Smooth muscle cell (in vitro differentiated cells): ENCODE results near the gene LRP5. TPM values are rescaled to one million over a fixed set of nuclear protein-coding genes. Genes with fewer than 3 reads are reported as not detected.
A peak's percentile ranks its signal among the peaks of the same experiment; 100 is the strongest.

Experiments used
- DNase-seq: peaks from one replicate; lab custom pipeline; 2025; ENCODE audit not compliant: unreplicated experiment; lab: John Stamatoyannopoulos, UW
- H2AFZ ChIP-seq: fragments of 200-600 bp; sonication (generic); 2 replicates; pipeline ENCODE4 v1.6.0; 2016; ENCODE audit warnings: antibody characterized with exemption, low read depth, mild to moderate bottlenecking
- H3F3A ChIP-seq: fragments of 200-600 bp; sonication (generic); 2 replicates; pipeline ENCODE4 v1.6.0; 2017; ENCODE audit warnings: antibody characterized with exemption, low read depth
- H3K27ac ChIP-seq: fragments of 200-600 bp; sonication (generic); 2 replicates; pipeline ENCODE4 v1.5.1; 2016; ENCODE audit warnings: low read depth, mild to moderate bottlenecking
- H3K27me3 ChIP-seq: fragments of 200-600 bp; sonication (generic); 2 replicates; pipeline ENCODE4 v1.6.1; 2016; ENCODE audit warnings: low read depth, mild to moderate bottlenecking
- H3K36me3 ChIP-seq: fragments of 200-600 bp; sonication (generic); 2 replicates; pipeline ENCODE4 v1.5.1; 2016; ENCODE audit warnings: low read depth
- H3K4me1 ChIP-seq: fragments of 200-600 bp; sonication (generic); 2 replicates; pipeline ENCODE4 v1.5.1; 2016; ENCODE audit warnings: low read depth
- H3K4me2 ChIP-seq: fragments of 200-600 bp; sonication (generic); 2 replicates; pipeline ENCODE4 v1.6.0; 2016; ENCODE audit warnings: mild to moderate bottlenecking
- H3K4me3 ChIP-seq: fragments of 200-600 bp; sonication (generic); 2 replicates; pipeline ENCODE4 v1.5.1; 2016; ENCODE audit warnings: mild to moderate bottlenecking
- H3K79me2 ChIP-seq: fragments of 200-600 bp; sonication (generic); 2 replicates; pipeline ENCODE4 v1.6.0; 2016; ENCODE audit warnings: low read depth, mild to moderate bottlenecking
- H3K9ac ChIP-seq: fragments of 200-600 bp; sonication (generic); 2 replicates; pipeline ENCODE4 v1.6.0; 2016; ENCODE audit warnings: low read depth
- H3K9me3 ChIP-seq: fragments of 200-600 bp; sonication (generic); replicated peaks from 2 replicates; pipeline ENCODE4 v1.5.1; 2016; ENCODE audit warnings: low read depth
- H4K20me1 ChIP-seq: fragments of 200-600 bp; sonication (generic); 2 replicates; pipeline ENCODE4 v1.6.0; 2016; ENCODE audit warnings: low read depth
- WGBS: methylation state at CpG from one replicate; pipeline ENCODE4 v1.1.7; 2016; ENCODE audit warnings: low lambda C conversion rate; 5-methylcytosine and 5-hydroxymethylcytosine counted together
- polyA plus RNA-seq: library from polyadenylated mRNA; unstranded; fragments of >200 nt; fragmentation: Nextera tagmentation; extraction: Ambion mirVana; gene quantifications from 2 replicates; pipeline ENCODE4 v1.2.1, GENCODE V29; 2016
- total RNA-seq: library from RNA; depleted of rRNA; stranded (reverse); fragments of >200 nt; gene quantifications from 2 replicates; pipeline ENCODE4 v1.2.3, GENCODE V29; 2014
- TF ChIP-seq, protein P1 (sequence below): fragments of 200-600 bp; sonication (generic); IDR thresholded peaks from 2 replicates; pipeline ENCODE4 v1.5.1; 2017; ENCODE audit warnings: borderline replicate concordance, mild to moderate bottlenecking, antibody characterized with exemption; ENCODE audit not compliant: insufficient read depth, poor library complexity, severe bottlenecking

Gene LRP5
- total and polyA plus RNA-seq, 2 experiments from 2014 or later, result 16.1 to 26.6 TPM

- Histone ChIP-seq H3K36me3 (no peaks in the 10 kb centered on the region), H4K20me1 (peaks cover 46% of the 10 kb centered on the region), H3K27ac (peak overlapping the region; percentile 99), H3K27me3 (no peaks in the 10 kb centered on the region), H2AFZ (peak overlapping the region; percentile 67), H3F3A (no peaks in the 10 kb centered on the region), H3K9ac (peak overlapping the region; percentile 99), H3K4me2 (peak overlapping the region; percentile 93), H3K79me2 (peaks cover 43% of the 10 kb centered on the region), H3K9me3 (no peaks in the 10 kb centered on the region), H3K4me3 (peak overlapping the region; percentile 94), H3K4me1 (peaks cover 12% of the 10 kb centered on the region)
- WGBS, result 3% methylated on average over 14 of the region's 23 CpGs
- TF ChIP-seq, protein P1, sequence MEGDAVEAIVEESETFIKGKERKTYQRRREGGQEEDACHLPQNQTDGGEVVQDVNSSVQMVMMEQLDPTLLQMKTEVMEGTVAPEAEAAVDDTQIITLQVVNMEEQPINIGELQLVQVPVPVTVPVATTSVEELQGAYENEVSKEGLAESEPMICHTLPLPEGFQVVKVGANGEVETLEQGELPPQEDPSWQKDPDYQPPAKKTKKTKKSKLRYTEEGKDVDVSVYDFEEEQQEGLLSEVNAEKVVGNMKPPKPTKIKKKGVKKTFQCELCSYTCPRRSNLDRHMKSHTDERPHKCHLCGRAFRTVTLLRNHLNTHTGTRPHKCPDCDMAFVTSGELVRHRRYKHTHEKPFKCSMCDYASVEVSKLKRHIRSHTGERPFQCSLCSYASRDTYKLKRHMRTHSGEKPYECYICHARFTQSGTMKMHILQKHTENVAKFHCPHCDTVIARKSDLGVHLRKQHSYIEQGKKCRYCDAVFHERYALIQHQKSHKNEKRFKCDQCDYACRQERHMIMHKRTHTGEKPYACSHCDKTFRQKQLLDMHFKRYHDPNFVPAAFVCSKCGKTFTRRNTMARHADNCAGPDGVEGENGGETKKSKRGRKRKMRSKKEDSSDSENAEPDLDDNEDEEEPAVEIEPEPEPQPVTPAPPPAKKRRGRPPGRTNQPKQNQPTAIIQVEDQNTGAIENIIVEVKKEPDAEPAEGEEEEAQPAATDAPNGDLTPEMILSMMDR, result peak; percentile 35
- peak; percentile 70 for DNase-seq
These were observed 41.2 kb upstream of the LRP5 start for GRCh38 chr11:68271023-68271780.

DNA sequence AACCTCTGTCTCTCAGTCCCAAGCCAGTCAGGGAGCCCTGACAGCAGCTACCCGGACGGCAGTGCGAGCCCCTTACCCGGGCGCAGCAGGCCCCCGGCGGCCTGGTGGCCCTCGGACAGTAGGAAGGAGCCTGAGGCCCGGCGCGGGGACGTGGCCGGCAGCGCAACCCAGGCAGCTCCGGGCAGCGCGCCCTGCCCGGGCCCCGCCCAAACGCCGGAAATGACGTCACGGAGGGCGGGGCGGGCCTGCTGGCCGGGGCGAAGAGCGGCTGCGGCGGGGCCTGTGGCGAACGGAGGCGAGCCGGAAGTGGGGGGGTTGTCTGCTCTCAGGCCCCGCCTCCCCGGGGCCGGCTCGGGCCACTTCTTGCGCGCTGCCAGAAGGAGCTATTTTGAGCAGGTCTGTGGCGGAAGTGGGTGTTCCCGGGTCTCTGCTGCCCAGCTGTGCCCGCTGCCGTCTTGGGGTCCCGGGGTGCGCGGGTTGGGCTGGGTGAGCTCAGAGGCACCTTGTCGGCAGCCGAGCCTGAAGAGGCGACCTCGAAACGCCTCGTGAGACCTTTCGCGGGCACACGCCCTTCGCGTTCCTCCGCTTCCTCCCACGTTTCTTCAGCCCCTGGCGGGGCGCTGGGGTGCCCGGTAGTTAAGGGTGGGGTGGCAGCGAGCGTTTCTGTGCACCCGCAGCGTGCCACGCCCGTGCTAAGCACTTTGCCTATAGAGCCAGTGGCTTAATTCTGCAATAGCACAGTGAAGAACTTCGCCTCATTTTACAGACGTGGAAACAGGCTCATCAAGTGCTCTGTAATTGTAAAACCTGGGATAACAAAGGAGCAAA is 40.4 kb upstream of the LRP5 start, which contains the start of gene C11orf24:
TSS of gene C11orf24 (minus strand) at position 193 of the 828 bp plus-strand sequence. CDS start 8,206 bp downstream, outside the sequence.
- H3K36me3 ChIP-seq, result no peaks in the 10 kb centered on the region
- peak within 1 kb of the TSS; percentile 99 for H3K9ac ChIP-seq
- H3K79me2 ChIP-seq, result peaks cover 43% of the 10 kb centered on the region
- TF ChIP-seq, protein P1, result no peak
- under 1% methylated on average over 70 of the region's 71 CpGs for WGBS
- peak within 1 kb of the TSS; percentile 93 for H3K4me2 ChIP-seq
- H3K4me3 ChIP-seq, result peak within 1 kb of the TSS; percentile 94
- H3F3A ChIP-seq, result no peaks in the 10 kb centered on the region
- peaks cover 40% of the 10 kb centered on the region for H4K20me1 ChIP-seq
- H3K9me3 ChIP-seq, result no peaks in the 10 kb centered on the region
- peaks cover 12% of the 10 kb centered on the region for H3K4me1 ChIP-seq
- no peaks in the 10 kb centered on the region for H3K27me3 ChIP-seq
- H2AFZ ChIP-seq, result peak within 1 kb of the TSS; percentile 68
- H3K27ac ChIP-seq, result peak within 1 kb of the TSS; percentile 99
- DNase-seq, result peak; percentile 85

- peak overlapping the region; percentile 93 for H3K4me2 ChIP-seq
- peak overlapping the region; percentile 94 for H3K4me3 ChIP-seq
- TF ChIP-seq, protein P1, result no peak
- peaks cover 35% of the 10 kb centered on the region for H3K79me2 ChIP-seq
- H3K4me1 ChIP-seq, result peaks cover 12% of the 10 kb centered on the region
- peaks cover 28% of the 10 kb centered on the region for H4K20me1 ChIP-seq
- no peaks in the 10 kb centered on the region for H3K27me3 ChIP-seq
- 97% methylated on average over 21 of the region's 21 CpGs for WGBS
- no peaks in the 10 kb centered on the region for H3K36me3 ChIP-seq
- no peak for DNase-seq
- H3K9me3 ChIP-seq, result no peaks in the 10 kb centered on the region
- H3K27ac ChIP-seq, result no peak overlapping the region
- no peak overlapping the region for H2AFZ ChIP-seq
- no peak overlapping the region for H3K9ac ChIP-seq
- H3F3A ChIP-seq, result no peaks in the 10 kb centered on the region
These were observed 39.2 kb upstream of the LRP5 start for GRCh38 chr11:68273026-68273738.
